H1 (cell line): ENCODE data around the gene PDE3A. TPM values are rescaled to one million over a fixed set of nuclear protein-coding genes. Genes with fewer than 3 reads are reported as not detected.

Experiments
- BCL11A ChIP-seq, 2 experiments: IDR thresholded peaks; one replicate each; pipeline ENCODE4 v1.6.1; 2011; ENCODE audit warnings: low read depth in 2 of 2, low read length in 2 of 2, mild to moderate bottlenecking in 2 of 2
- CHD7 ChIP-seq: fragments of 300-600 bp; sonication (generic); IDR thresholded peaks from 2 replicates; pipeline ENCODE4 v1.7.1; 2012; ENCODE audit warnings: low read length, moderate library complexity, mild to moderate bottlenecking, inconsistent platforms; ENCODE audit not compliant: insufficient replicate concordance
- EGR1 ChIP-seq: IDR thresholded peaks from 2 replicates; pipeline ENCODE4 v1.6.1; 2011; ENCODE audit warnings: low read depth, low read length, borderline replicate concordance
- POLR2AphosphoS5 ChIP-seq: IDR thresholded peaks from 2 replicates; pipeline ENCODE4 v1.6.1; 2011; ENCODE audit warnings: low read depth, low read length
- RAD21 ChIP-seq, 2 experiments: IDR thresholded peaks in 1 of 2; conservative IDR thresholded peaks in 1 of 2; 2 replicates each; pipeline ENCODE4 v1.6.1; 2011; ENCODE audit warnings: low read depth in 2 of 2, low read length in 2 of 2, improper control_type of control experiment in 1 of 2, inconsistent platforms in 1 of 2, mild to moderate bottlenecking in 1 of 2, moderate library complexity in 1 of 2
- RNF2 ChIP-seq: fragments of 200-900, 300-1000 bp; sonication (generic); IDR thresholded peaks from 2 replicates; pipeline ENCODE4 v1.7.1; 2016; ENCODE audit warnings: borderline replicate concordance, low read depth, mild to moderate bottlenecking, antibody characterized with exemption, low read length; ENCODE audit not compliant: poor library complexity, severe bottlenecking; ENCODE audit errors: missing control alignments
- TAF1 ChIP-seq: IDR thresholded peaks from 2 replicates; pipeline ENCODE4 v1.6.1; 2011; ENCODE audit warnings: mild to moderate bottlenecking, low read depth, low read length
- TCF12 ChIP-seq: IDR thresholded peaks from 2 replicates; pipeline ENCODE4 v1.6.1; 2011; ENCODE audit warnings: low read depth, mild to moderate bottlenecking, low read length
- TEAD4 ChIP-seq: IDR thresholded peaks from 2 replicates; pipeline ENCODE4 v1.6.1; 2012; ENCODE audit warnings: low read depth, low read length, inconsistent platforms, mixed read lengths
- YY1 ChIP-seq: IDR thresholded peaks from 2 replicates; pipeline ENCODE4 v1.6.1; 2011; ENCODE audit warnings: low read depth, mild to moderate bottlenecking, low read length
- polyA plus RNA-seq, 7 experiments: library from polyadenylated mRNA; depleted of rRNA in 3 of 7; stranded (reverse) in 5 of 7; unstranded in 2 of 7; fragments of >200 nt in 5 of 7; fragments of 200-250 nt in 2 of 7; gene quantifications; 1 replicate in 5 of 7; 2 replicates in 1 of 7; 4 replicates in 1 of 7; pipeline versions ENCODE4 v1.2.1 to v1.2.3, GENCODE V29; 2011 to 2013; ENCODE audit warnings: missing spikeins in 2 of 7, mixed read lengths in 2 of 7
- total RNA-seq: library from RNA; stranded (reverse); fragmentation: NEBNext Ultra II Directional; extraction: Animal tissue kit (Norgen Biotek cat#: 25700); gene quantifications from 2 replicates; pipeline ENCODE4 v1.2.1, GENCODE V29; 2021
- TF ChIP-seq, protein P1 (sequence below): IDR thresholded peaks from 2 replicates; pipeline ENCODE4 v1.6.1; 2011; ENCODE audit warnings: low read depth, mild to moderate bottlenecking, low read length; ENCODE audit not compliant: insufficient read depth

The PDE3A gene
- total and polyA plus RNA-seq, 2 of the 8 experiments (the other 6 are each of a cell fraction or from before 2014, with no cell fraction given), result 1.4 to 3.4 TPM

DNA sequence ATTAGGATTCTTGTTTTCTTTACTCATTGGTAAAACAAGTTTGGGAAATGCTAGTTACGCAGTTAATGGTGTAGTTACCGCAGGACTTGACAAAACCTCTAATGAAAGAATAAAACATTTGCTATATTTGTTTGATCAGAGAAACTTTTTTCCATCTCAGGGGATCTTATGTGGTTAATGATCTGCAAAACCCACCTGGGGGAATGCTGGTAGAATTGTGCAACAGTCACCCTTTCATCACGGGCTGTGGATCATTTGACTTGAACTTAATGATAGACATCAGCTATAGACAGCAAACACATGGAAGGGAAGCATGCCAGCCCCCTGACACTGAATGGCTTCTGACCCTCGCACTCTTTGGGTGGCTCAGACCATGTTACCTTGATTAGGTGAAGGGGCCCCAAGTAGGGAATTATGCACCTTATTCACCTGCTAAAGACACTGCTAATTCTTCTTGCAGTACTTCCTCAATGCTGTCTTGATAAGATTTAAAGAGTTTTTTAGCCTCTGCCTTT is 84.2 kb downstream of the PDE3A start (continued):
- no peak for TF ChIP-seq CHD7
- TF ChIP-seq TCF12, result no peak
- TF ChIP-seq TEAD4, result no peak
- no peak for TF ChIP-seq POLR2AphosphoS5
- TF ChIP-seq, protein P1, sequence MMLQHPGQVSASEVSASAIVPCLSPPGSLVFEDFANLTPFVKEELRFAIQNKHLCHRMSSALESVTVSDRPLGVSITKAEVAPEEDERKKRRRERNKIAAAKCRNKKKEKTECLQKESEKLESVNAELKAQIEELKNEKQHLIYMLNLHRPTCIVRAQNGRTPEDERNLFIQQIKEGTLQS, result no peak
- TF ChIP-seq RAD21 (IDR thresholded peaks at IDR 0.05 in 1 of 2, conservative IDR thresholded peaks at IDR 0.05 in 1 of 2; ENCODE audit: low read depth in 2 of 2, low read length in 2 of 2), result no peak
- no peak for TF ChIP-seq YY1
- TF ChIP-seq TAF1, result no peak
- no peak for TF ChIP-seq EGR1
- no peak for TF ChIP-seq BCL11A (IDR thresholded peaks at IDR 0.05; ENCODE audit: low read depth in 2 of 2, low read length in 2 of 2)
- no peak for TF ChIP-seq RNF2
